SU-DHL-6 (cell line): ENCODE measurements around the gene ADGRG1.

Experiments used
- H2AFZ ChIP-seq: fragments of 200-600 bp; sonication (generic); 2 replicates; pipeline ENCODE4 v1.6.1; 2014; ENCODE audit warnings: low read depth, mild to moderate bottlenecking, moderate library complexity, mixed read lengths, antibody characterized with exemption, low read length; ENCODE audit not compliant: severe bottlenecking
- H3F3A ChIP-seq: fragments of 200-600 bp; shearing (Covaris generic); 2 replicates; pipeline ENCODE4 v1.6.0; 2016; ENCODE audit warnings: antibody characterized with exemption, mild to moderate bottlenecking; ENCODE audit not compliant: insufficient read depth
- H3K27ac ChIP-seq: fragments of 200-600 bp; sonication (generic); 2 replicates; pipeline ENCODE4 v1.5.1; 2016; ENCODE audit warnings: low read depth, mild to moderate bottlenecking, low read length, moderate library complexity, mixed read lengths
- H3K27me3 ChIP-seq: fragments of 200-600 bp; sonication (generic), shearing (Covaris generic); 2 replicates; pipeline ENCODE4 v1.6.0; 2014; ENCODE audit warnings: mild to moderate bottlenecking, low read length
- H3K36me3 ChIP-seq: fragments of 200-600 bp; sonication (generic); 2 replicates; pipeline ENCODE4 v1.6.1; 2014; ENCODE audit warnings: mild to moderate bottlenecking, low read length, mixed read lengths
- H3K4me2 ChIP-seq: fragments of 300-600, 200-600 bp; shearing (Covaris generic), sonication (generic); 2 replicates; pipeline ENCODE4 v1.6.0; 2014; ENCODE audit warnings: low read length, low read depth, mild to moderate bottlenecking; ENCODE audit not compliant: poor library complexity, severe bottlenecking
- H3K4me3 ChIP-seq: fragments of 200-600 bp; sonication (generic); 2 replicates; pipeline ENCODE4 v1.5.1; 2014; ENCODE audit warnings: antibody characterized with exemption, low read length, mild to moderate bottlenecking, mixed read lengths; ENCODE audit not compliant: insufficient read depth, poor library complexity, severe bottlenecking
- H3K79me2 ChIP-seq: fragments of 200-600 bp; sonication (generic); 2 replicates; pipeline ENCODE4 v1.6.1; 2014; ENCODE audit warnings: mild to moderate bottlenecking, low read length, moderate library complexity; ENCODE audit not compliant: insufficient read depth
- H3K9ac ChIP-seq: fragments of 200-600 bp; sonication (generic); 2 replicates; pipeline ENCODE4 v1.7.0; 2014; ENCODE audit warnings: mild to moderate bottlenecking, low read length
- H3K9me2 ChIP-seq: fragments of 200-600 bp; sonication (generic); replicated peaks from 2 replicates; pipeline ENCODE4 v1.6.1; 2014; ENCODE audit warnings: low read length; ENCODE audit not compliant: insufficient read depth
- H3K9me3 ChIP-seq: fragments of 200-600 bp; sonication (generic); 2 replicates; pipeline ENCODE4 v1.6.1; 2014; ENCODE audit warnings: low read length, mixed read lengths; ENCODE audit not compliant: insufficient read depth
- H4K20me1 ChIP-seq: fragments of 200-600 bp; sonication (generic); 2 replicates; pipeline ENCODE4 v1.6.1; 2014; ENCODE audit warnings: low read depth, mild to moderate bottlenecking, antibody characterized with exemption, low read length, moderate library complexity, mixed read lengths
- EZH2phosphoT487 ChIP-seq: fragments of 200-600 bp; sonication (generic), shearing (Covaris generic); conservative IDR thresholded peaks from 2 replicates; pipeline ENCODE4 v1.6.1; 2018; ENCODE audit warnings: mild to moderate bottlenecking, antibody characterized with exemption, low read length, moderate library complexity, mixed read lengths
- TF ChIP-seq, protein P1 (sequence below): fragments of 200-600 bp; sonication (generic); IDR thresholded peaks from one replicate; pipeline ENCODE4 v1.5.1; 2017; ENCODE audit warnings: antibody characterized with exemption, mild to moderate bottlenecking, low read length, moderate library complexity; ENCODE audit not compliant: insufficient read depth, poor library complexity, severe bottlenecking

ADGRG1 gene

DNA sequence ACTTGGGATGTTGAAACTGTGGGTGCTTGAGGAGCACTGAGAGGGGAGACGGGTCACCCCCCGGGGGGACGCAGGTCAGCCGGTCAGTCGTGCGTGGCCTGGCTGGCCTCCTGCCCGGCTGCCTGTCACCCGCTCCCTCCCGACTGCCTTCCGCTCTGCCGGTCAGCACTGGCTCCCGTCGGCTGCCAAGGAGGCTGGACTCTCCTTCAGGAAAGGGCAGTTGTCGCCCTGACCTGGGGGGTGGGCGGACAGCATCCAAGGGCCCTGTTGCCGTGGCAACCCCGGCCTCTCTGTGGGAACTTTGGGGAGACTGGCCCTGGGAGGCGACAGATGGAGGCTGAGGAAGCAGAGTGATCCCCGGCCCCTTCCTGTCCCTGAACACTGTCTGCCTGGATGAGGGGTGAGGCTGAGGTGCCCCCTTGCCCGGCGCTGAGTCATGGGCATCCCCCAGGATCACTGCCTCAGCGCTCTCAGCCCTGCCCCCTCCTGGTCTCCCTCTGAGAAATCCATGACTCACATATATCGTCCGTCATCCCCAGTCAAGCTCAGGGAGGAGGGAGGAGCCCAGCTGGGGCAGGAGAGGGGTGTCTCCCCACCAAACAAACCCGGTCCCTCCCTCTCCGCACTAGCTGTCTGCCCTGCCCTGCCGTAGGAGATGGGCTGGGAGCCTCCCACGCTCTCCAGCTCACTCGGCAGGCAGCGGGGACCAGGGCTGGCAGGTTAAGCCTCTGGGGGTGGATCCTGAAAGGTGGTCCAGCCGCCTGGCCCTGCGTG is at the start of gene ADGRG1:
ADGRG1 (plus strand) TSS at position 623 of the 774 bp plus-strand sequence. CDS start 21,658 bp downstream, outside the sequence.
- Histone ChIP-seq H3K79me2 (no peaks in the 10 kb centered on the region), H3K27me3 (no peaks in the 10 kb centered on the region), H3F3A (no peaks in the 10 kb centered on the region), H2AFZ (no peak within 1 kb of the TSS), H3K4me3 (no peak within 1 kb of the TSS), H3K36me3 (no peaks in the 10 kb centered on the region), H3K9ac (no peak within 1 kb of the TSS), H3K9me3 (no peaks in the 10 kb centered on the region), H3K4me2 (no peak within 1 kb of the TSS), H3K27ac (no peak within 1 kb of the TSS), H3K9me2 (no peaks in the 10 kb centered on the region), H4K20me1 (no peaks in the 10 kb centered on the region)
- no peak for TF ChIP-seq EZH2phosphoT487
- TF ChIP-seq, protein P1, sequence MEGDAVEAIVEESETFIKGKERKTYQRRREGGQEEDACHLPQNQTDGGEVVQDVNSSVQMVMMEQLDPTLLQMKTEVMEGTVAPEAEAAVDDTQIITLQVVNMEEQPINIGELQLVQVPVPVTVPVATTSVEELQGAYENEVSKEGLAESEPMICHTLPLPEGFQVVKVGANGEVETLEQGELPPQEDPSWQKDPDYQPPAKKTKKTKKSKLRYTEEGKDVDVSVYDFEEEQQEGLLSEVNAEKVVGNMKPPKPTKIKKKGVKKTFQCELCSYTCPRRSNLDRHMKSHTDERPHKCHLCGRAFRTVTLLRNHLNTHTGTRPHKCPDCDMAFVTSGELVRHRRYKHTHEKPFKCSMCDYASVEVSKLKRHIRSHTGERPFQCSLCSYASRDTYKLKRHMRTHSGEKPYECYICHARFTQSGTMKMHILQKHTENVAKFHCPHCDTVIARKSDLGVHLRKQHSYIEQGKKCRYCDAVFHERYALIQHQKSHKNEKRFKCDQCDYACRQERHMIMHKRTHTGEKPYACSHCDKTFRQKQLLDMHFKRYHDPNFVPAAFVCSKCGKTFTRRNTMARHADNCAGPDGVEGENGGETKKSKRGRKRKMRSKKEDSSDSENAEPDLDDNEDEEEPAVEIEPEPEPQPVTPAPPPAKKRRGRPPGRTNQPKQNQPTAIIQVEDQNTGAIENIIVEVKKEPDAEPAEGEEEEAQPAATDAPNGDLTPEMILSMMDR, result no peak

DNA sequence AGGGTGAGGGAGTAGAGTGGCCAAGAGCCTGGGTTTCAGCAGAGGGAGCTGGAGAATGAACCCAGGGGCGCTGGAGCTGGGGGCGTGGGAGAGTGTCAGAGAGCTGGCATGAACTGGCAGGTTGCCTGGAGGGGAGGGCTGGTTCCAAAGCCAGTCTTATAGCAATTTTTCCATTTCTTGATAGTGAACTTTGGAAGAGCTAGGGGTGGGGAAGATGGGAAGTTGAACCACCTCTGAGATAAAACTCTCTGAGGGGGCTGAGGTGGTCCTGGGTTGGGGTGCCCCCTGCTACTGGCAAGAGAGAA is 49.1 kb upstream of the ADGRG1 start:
- no peaks in the 10 kb centered on the region for H3K9me2 ChIP-seq
- no peak overlapping the region for H3K9ac ChIP-seq
- H3F3A ChIP-seq, result no peaks in the 10 kb centered on the region
- H3K4me2 ChIP-seq, result no peak overlapping the region
- H3K36me3 ChIP-seq, result no peaks in the 10 kb centered on the region
- H3K27ac ChIP-seq, result no peak overlapping the region
- TF ChIP-seq, protein P1, result no peak
- TF ChIP-seq EZH2phosphoT487, result no peak
- H3K9me3 ChIP-seq, result no peaks in the 10 kb centered on the region
- no peaks in the 10 kb centered on the region for H3K27me3 ChIP-seq
- no peaks in the 10 kb centered on the region for H4K20me1 ChIP-seq
- H3K79me2 ChIP-seq, result no peaks in the 10 kb centered on the region
- no peak overlapping the region for H2AFZ ChIP-seq
- H3K4me3 ChIP-seq, result no peak overlapping the region

DNA sequence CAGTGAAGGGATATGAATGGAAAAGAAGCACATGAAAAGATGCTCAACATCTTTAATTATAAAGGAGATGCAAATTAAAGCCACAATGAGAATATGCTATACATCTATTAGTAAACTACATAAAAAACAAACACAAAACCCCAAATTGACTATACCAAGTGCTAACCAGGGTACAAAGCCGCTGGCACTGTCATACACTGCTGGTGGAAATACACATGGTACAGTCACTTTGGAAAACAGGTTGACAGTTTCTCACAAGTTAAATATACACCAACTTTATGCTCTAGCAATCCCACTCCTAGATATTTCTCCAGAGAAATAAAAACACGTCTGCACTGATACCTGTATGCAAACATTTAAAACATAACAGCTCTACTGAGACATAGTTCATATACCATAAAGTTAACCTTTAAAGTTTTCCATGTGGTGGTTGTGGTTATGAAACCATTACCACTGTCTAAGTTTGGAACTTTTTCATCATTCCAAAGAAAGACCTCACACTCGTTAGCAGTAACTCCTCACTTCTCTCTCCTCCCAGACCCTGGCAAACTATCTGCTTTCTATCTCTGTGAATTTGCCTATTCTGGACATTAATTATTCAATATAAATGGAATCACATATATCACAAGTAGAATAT is 43.3 kb upstream of the ADGRG1 start:
- Histone ChIP-seq H2AFZ (no peak overlapping the region), H3K27me3 (no peaks in the 10 kb centered on the region), H3F3A (no peaks in the 10 kb centered on the region), H3K36me3 (no peaks in the 10 kb centered on the region), H3K9ac (no peak overlapping the region), H4K20me1 (no peaks in the 10 kb centered on the region), H3K4me3 (no peak overlapping the region), H3K79me2 (no peaks in the 10 kb centered on the region), H3K4me2 (no peak overlapping the region), H3K27ac (no peak overlapping the region), H3K9me3 (no peaks in the 10 kb centered on the region), H3K9me2 (no peaks in the 10 kb centered on the region)
- TF ChIP-seq, protein P1, result no peak
- no peak for TF ChIP-seq EZH2phosphoT487
